GM12892 (cell line): ENCODE measurements around the gene ZDHHC17.

Experiments used
- POLR2A ChIP-seq: IDR thresholded peaks from 2 replicates; pipeline ENCODE4 v1.6.1; 2011; ENCODE audit warnings: low read depth, low read length, control low read depth
- POLR2AphosphoS5 ChIP-seq: IDR thresholded peaks from 2 replicates; pipeline ENCODE4 v1.6.1; 2011; ENCODE audit warnings: low read depth, low read length, control low read depth

- TF ChIP-seq POLR2AphosphoS5 (no peak), POLR2A (no peak)
Measured at GRCh38 chr12:76719171-76720041, 44.5 kb upstream of the ZDHHC17 start.
